Heart left ventricle (tissue), 16 donors: ENCODE results near the gene STUM. TPM values are rescaled to one million over a fixed set of nuclear protein-coding genes. Genes with fewer than 3 reads are reported as not detected.

Source experiments
- ATAC-seq, 4 donors: fragments of 200-7000 bp; cut with Tn5 transposase; one replicate each; pipeline ENCODE4 v1.9.1; 2020 to 2022; ENCODE audit warnings: moderate library complexity in 4 of 4, mild to moderate bottlenecking in 3 of 4, moderate number of reproducible peaks in 1 of 4
- DNase-seq, 5 donors: peaks; one replicate each; pipeline ENCODE4 v3.0.0-alpha.2; 2020
- H3K27ac ChIP-seq, 12 donors: fragments of 200-600 bp; sonication (generic) in 4 of 12; one replicate each; pipeline versions ENCODE4 v1.5.0 to v1.8.0; 2016 to 2022; ENCODE audit warnings: mild to moderate bottlenecking in 2 of 12
- H3K27me3 ChIP-seq, 9 donors: fragments of 200-600 bp; sonication (generic) in 2 of 9; one replicate each; pipeline versions ENCODE4 v1.5.1 to v1.8.0; 2016 to 2022; ENCODE audit warnings: mild to moderate bottlenecking in 3 of 9
- H3K36me3 ChIP-seq, 9 donors: fragments of 200-600 bp; sonication (generic) in 2 of 9; one replicate each; pipeline versions ENCODE4 v1.5.0 to v1.8.0; 2018 to 2022; ENCODE audit warnings: mild to moderate bottlenecking in 2 of 9
- H3K4me1 ChIP-seq, 12 donors: fragments of 200-600 bp; sonication (generic) in 4 of 12; one replicate each; pipeline versions ENCODE4 v1.5.0 to v1.8.0; 2016 to 2022; ENCODE audit warnings: mild to moderate bottlenecking in 3 of 12
- H3K4me3 ChIP-seq, 12 donors: fragments of 200-600 bp; sonication (generic) in 4 of 12; one replicate each; pipeline versions ENCODE4 v1.5.0 to v1.8.0; 2017 to 2022; ENCODE audit warnings: mild to moderate bottlenecking in 9 of 12, moderate library complexity in 4 of 12
- H3K9me3 ChIP-seq, 12 donors: fragments of 200-600 bp; sonication (generic) in 4 of 12; one replicate each; pipeline versions ENCODE4 v1.5.0 to v1.8.0; 2016 to 2022; ENCODE audit warnings: mild to moderate bottlenecking in 1 of 12
- POLR2A ChIP-seq, 2 donors: fragments of 450-650 bp; IDR thresholded peaks; one replicate each; pipeline ENCODE4 v1.6.1; 2017; ENCODE audit warnings: antibody characterized with exemption in 2 of 2, mild to moderate bottlenecking in 2 of 2, moderate library complexity in 2 of 2
- WGBS, 4 donors: extraction: QIAGEN DNeasy Blood & Tissue Kit in 2 of 4; methylation state at CpG; one replicate each; pipeline versions ENCODE4 v1.1.5 to v1.1.7; 2013 to 2018; 5-methylcytosine and 5-hydroxymethylcytosine counted together
- intact Hi-C, 10 donors: fragments of 100-400 bp; cut with DNase I; formaldehyde crosslinking; loops; one replicate each; pipeline versions ENCODE4 v1.11.1 to v1.14.2; 2022
- polyA plus RNA-seq, 2 donors: library from polyadenylated mRNA; stranded (reverse); fragments of 200-250 nt; gene quantifications; one replicate each; pipeline ENCODE4 v1.2.3, GENCODE V29; 2013
- total RNA-seq, 9 donors: library from RNA; depleted of rRNA in 2 of 9; stranded (reverse); fragments of >200 nt in 2 of 9; fragmentation: NEBNext Ultra II Directional in 3 of 9; extraction: Animal tissue kit (Norgen Biotek cat#: 25700) in 3 of 9; gene quantifications; one replicate each; pipeline versions ENCODE4 v1.1.0 to v1.2.4, GENCODE V29; 2016 to 2023
- TF ChIP-seq, protein P1 (sequence below), 12 donors: fragments of 200-600 bp; sonication (generic) in 4 of 12; IDR thresholded peaks; one replicate each; pipeline versions ENCODE4 v1.5.0 to v1.8.0; 2018 to 2022; ENCODE audit warnings: antibody characterized with exemption in 12 of 12, mild to moderate bottlenecking in 5 of 12
- donor health status: ischemic (EF 13 %, LVEDD 7.1; RV severe dilation, severe dysfunction).
- donor health status: healthy with polysubstance abuse.
- donor health status: DM: no; HTN: yes; CAD: no.
- donor health status: DM: no; HTN: no; CAD: no.
- donor health status: ischemic (EF 25% LVEDD 6.9; RV normal size, moderate dysfunction).
- donor health status: ischemic (EF 25% LVEDD 5.7; RV mildly dilated, moderate dysfunction).
- donor health status: healthy.
- donor health status: DM: yes; HTN: yes; CAD: no.
- donor health status: ischemic (EF 35%, LVEDD 5.7; RV mildly dilated, moderate dysfunction).
- donor health status: nonischemic (EF 11% LVEDD 7.7; RV severe dilation, severe dysfunction).
- donor health status: DM: yes; HTN: yes; CAD: no.
- donor health status: PGD.
- donor health status: ischemic (EF 29% LVEDD 5.4; RV normal size, mild dysfunction).
- donor health status: nonischemic (EF 23%, LVEDD 6.1; RV moderate dilation, normal function).

Gene STUM
- total and polyA plus RNA-seq, 11 donors, result 0.39 to 1.7 (median 0.97) TPM

DNA sequence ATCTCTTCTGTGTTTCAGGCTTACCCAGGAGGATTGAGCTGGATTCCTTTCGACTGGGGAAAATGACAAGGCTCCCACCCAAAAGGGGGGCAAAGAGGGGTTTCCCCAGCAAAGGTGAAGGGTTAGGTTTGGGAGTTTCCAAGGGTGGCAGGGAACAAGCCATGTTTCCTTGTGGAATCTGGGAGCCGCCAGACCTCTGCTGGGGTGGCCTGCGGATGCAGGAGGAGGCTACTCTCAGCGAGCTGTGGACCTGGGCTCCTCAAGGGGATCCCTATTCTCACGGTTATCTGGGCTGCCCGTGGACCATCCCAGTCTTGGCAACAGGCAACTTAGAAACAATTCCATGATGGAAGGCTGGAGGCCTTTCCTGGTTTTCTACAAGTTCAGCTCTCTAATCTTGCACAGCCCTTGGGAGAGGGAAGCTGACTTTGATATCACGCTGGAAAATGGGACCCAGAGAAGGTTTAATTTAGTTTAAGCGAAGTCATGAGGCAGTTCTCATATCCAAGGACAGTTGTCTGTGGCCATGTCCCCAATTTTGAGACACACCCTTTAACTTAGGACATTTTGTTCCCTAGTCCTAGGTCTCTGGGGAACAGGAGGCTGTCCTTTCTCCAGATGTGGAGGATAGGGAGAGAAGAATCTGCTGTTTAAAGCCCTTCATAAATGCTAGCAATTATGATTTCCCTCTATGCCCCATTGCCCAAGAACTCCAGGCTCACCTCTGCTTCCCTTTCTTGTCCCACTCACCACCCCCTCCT, 24.7 kb upstream of the STUM start:
- DNase-seq (no peak), ATAC-seq (peak in 1 of 4 donors; percentile 21)
- Histone ChIP-seq H3K4me3 (no peak overlapping the region), H3K27ac (peak overlapping the region in 10 of 12 donors; percentile 12 to 70 (median 42)), H3K4me1 (peaks cover 0 to 20% (median 4%) of the 10 kb centered on the region in 12 donors), H3K36me3 (no peaks in the 10 kb centered on the region), H3K9me3 (peaks cover 0 to 14% (median 0%) of the 10 kb centered on the region in 12 donors), H3K27me3 (no peaks in the 10 kb centered on the region)
- 75 to 85% (median 80%) methylated on average over 6 to 8 of the region's 8 CpGs for WGBS, 4 donors
- TF ChIP-seq POLR2A (IDR thresholded peaks at IDR 0.05), result no peak
- TF ChIP-seq, protein P1, sequence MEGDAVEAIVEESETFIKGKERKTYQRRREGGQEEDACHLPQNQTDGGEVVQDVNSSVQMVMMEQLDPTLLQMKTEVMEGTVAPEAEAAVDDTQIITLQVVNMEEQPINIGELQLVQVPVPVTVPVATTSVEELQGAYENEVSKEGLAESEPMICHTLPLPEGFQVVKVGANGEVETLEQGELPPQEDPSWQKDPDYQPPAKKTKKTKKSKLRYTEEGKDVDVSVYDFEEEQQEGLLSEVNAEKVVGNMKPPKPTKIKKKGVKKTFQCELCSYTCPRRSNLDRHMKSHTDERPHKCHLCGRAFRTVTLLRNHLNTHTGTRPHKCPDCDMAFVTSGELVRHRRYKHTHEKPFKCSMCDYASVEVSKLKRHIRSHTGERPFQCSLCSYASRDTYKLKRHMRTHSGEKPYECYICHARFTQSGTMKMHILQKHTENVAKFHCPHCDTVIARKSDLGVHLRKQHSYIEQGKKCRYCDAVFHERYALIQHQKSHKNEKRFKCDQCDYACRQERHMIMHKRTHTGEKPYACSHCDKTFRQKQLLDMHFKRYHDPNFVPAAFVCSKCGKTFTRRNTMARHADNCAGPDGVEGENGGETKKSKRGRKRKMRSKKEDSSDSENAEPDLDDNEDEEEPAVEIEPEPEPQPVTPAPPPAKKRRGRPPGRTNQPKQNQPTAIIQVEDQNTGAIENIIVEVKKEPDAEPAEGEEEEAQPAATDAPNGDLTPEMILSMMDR (IDR thresholded peaks at IDR 0.05), result no peak
- intact Hi-C loops, result no loop called here

DNA sequence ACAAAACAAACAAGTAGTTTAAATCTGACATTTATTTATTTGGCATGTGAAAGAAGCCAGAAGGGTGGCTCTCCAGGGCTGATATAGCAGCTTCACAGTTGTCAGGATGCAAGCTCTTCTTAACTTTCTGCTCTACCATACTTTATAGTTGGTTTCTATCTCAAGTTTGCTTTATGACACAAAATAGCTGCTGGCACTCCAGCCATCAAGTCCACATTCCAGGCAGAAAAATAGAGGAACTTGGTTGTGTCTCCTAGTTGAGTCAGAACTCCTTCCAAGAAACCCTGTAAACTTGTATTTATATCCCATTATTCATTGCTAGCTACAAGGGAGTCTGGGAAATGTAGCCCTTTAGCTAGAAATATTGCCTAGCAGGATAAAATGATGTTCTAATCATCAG, 24.0 kb upstream of the STUM start:
- TF ChIP-seq POLR2A (IDR thresholded peaks at IDR 0.05), result no peak
- Histone ChIP-seq H3K27ac (peak overlapping the region in 1 of 12 donors; percentile 42), H3K4me3 (no peak overlapping the region), H3K4me1 (peaks cover 0 to 19% (median 4%) of the 10 kb centered on the region in 12 donors), H3K36me3 (no peaks in the 10 kb centered on the region), H3K27me3 (no peaks in the 10 kb centered on the region), H3K9me3 (peaks cover 0 to 14% (median 0%) of the 10 kb centered on the region in 12 donors)
- no peak for DNase-seq
- intact Hi-C loops, result no loop called here
- no peak for ATAC-seq

GRCh38 chr1:226525750-226526149, 22.8 kb upstream of the STUM start:
- ATAC-seq (no peak), DNase-seq (no peak)
- H3K9me3 ChIP-seq, result peaks cover 0 to 14% (median 0%) of the 10 kb centered on the region in 12 donors
- intact Hi-C loops, result no loop called here
- no peak overlapping the region for H3K4me3 ChIP-seq
- peaks cover 0 to 9% (median 2%) of the 10 kb centered on the region in 12 donors for H3K4me1 ChIP-seq
- H3K27me3 ChIP-seq, result no peaks in the 10 kb centered on the region
- WGBS, 4 donors, result 92 to 98% (median 95%) methylated on average over 3 of the region's 3 CpGs
- no peak for TF ChIP-seq POLR2A (IDR thresholded peaks at IDR 0.05)
- TF ChIP-seq, protein P1 (IDR thresholded peaks at IDR 0.05), result no peak
- H3K36me3 ChIP-seq, result no peaks in the 10 kb centered on the region
- H3K27ac ChIP-seq, result no peak overlapping the region

DNA sequence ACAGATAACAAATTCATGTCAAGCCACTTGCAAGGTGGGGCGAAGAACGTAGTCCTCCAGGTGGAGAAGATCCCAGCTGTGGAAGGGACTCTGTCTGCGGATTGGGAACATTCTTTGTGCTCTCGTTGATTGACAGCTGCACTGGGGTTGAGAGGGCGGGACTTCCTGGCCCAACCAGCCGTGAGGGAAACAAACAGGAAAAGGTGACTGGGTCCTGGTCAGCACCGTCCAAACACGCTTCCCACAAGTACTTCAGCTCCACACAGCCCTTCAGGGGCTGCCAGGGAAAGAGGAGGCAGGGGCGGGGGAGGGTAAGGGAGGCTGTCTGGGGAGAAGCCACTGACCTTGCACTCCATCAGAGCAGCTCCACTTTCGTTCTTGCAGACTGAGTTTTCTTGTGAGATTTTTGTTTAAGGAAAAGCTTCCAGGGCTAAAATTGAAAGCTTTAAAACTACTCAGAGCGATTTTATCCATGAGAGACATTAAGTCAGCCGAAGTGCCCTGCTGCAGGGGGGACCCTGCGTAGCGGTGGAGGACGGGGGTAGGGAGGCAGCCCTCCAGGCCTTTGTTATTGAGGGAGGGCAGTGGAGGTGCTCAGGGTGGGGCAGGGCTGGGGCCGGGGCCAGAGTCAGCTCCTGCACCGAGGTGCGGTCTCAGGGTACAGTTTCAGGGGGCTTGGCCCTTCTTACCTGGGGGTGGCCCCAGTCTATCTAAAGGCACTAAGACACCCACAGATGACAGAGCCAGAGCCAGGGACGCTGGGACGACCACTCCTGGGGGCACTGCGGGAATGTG, 21.6 kb upstream of the STUM start:
- Histone ChIP-seq H3K36me3 (no peaks in the 10 kb centered on the region), H3K4me1 (peaks cover 0 to 9% (median 2%) of the 10 kb centered on the region in 12 donors), H3K9me3 (peaks cover 0 to 14% (median 0%) of the 10 kb centered on the region in 12 donors), H3K4me3 (peak overlapping the region in 5 of 12 donors; percentile 21 to 30 (median 27)), H3K27me3 (no peaks in the 10 kb centered on the region), H3K27ac (peak overlapping the region in 5 of 12 donors; percentile 21 to 43 (median 32))
- ATAC-seq (peak in 3 of 4 donors; percentile 51 to 78 (median 67)), DNase-seq (peak in 4 of 5 donors; percentile 36 to 63 (median 48))
- TF ChIP-seq, protein P1 (IDR thresholded peaks at IDR 0.05), result no peak
- no peak for TF ChIP-seq POLR2A (IDR thresholded peaks at IDR 0.05)
- intact Hi-C loops, result no loop called here
- WGBS, 4 donors, result 67 to 73% (median 71%) methylated on average over 18 to 21 of the region's 21 CpGs
